Lower leg skin (tissue), 3 donors: ENCODE results near the gene ZNF362.

Source experiments
- POLR2A ChIP-seq, 2 donors: fragments of 450-650 bp; IDR thresholded peaks; one replicate each; pipeline ENCODE4 v1.6.1; 2016 to 2017; ENCODE audit warnings: antibody characterized with exemption in 2 of 2, mild to moderate bottlenecking in 1 of 2, moderate library complexity in 1 of 2
- TF ChIP-seq, protein P1 (sequence below), 3 donors: fragments of 450-650 bp; IDR thresholded peaks; one replicate each; pipeline ENCODE4 v1.5.1; 2016; ENCODE audit warnings: antibody characterized with exemption in 3 of 3, mild to moderate bottlenecking in 3 of 3, moderate library complexity in 2 of 3

GRCh38 chr1:33300673-33301072, 44.4 kb downstream of the ZNF362 start:
- TF ChIP-seq, protein P1, sequence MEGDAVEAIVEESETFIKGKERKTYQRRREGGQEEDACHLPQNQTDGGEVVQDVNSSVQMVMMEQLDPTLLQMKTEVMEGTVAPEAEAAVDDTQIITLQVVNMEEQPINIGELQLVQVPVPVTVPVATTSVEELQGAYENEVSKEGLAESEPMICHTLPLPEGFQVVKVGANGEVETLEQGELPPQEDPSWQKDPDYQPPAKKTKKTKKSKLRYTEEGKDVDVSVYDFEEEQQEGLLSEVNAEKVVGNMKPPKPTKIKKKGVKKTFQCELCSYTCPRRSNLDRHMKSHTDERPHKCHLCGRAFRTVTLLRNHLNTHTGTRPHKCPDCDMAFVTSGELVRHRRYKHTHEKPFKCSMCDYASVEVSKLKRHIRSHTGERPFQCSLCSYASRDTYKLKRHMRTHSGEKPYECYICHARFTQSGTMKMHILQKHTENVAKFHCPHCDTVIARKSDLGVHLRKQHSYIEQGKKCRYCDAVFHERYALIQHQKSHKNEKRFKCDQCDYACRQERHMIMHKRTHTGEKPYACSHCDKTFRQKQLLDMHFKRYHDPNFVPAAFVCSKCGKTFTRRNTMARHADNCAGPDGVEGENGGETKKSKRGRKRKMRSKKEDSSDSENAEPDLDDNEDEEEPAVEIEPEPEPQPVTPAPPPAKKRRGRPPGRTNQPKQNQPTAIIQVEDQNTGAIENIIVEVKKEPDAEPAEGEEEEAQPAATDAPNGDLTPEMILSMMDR (IDR thresholded peaks at IDR 0.05): no peak
- TF ChIP-seq POLR2A (IDR thresholded peaks at IDR 0.05): no peak
